GM12864 (cell line): ENCODE results near the gene PPP2R5A.

ENCODE experiments used
- DNase-seq: peaks from one replicate; pipeline ENCODE4 v3.0.0-alpha.2; 2011; ENCODE audit warnings: low read depth
- H3K4me3 ChIP-seq: 2 replicates; pipeline ENCODE4 v1.5.1; 2011; ENCODE audit warnings: mild to moderate bottlenecking, low read depth, low read length, control low read depth
- CTCF ChIP-seq: IDR thresholded peaks from 2 replicates; pipeline ENCODE4 v1.5.1; 2011; ENCODE audit warnings: low read depth, mild to moderate bottlenecking, moderate library complexity, low read length, control low read depth, inconsistent platforms; ENCODE audit errors: missing control alignments

The PPP2R5A gene

GRCh38 chr1:212255705-212256307 is 29.4 kb upstream of the PPP2R5A start:
- TF ChIP-seq CTCF: no peak
- H3K4me3 ChIP-seq: no peak overlapping the region
- DNase-seq: no peak

- peak; percentile 5 for DNase-seq
- no peak for TF ChIP-seq CTCF
- H3K4me3 ChIP-seq: no peak overlapping the region
These were observed 28.8 kb upstream of the PPP2R5A start for GRCh38 chr1:212256369-212256768.

GRCh38 chr1:212257157-212257556 is 28.1 kb upstream of the PPP2R5A start:
- H3K4me3 ChIP-seq: no peak overlapping the region
- TF ChIP-seq CTCF: no peak
- DNase-seq: no peak

- TF ChIP-seq CTCF: no peak
- H3K4me3 ChIP-seq: no peak overlapping the region
- no peak for DNase-seq
These were observed 25.3 kb upstream of the PPP2R5A start for GRCh38 chr1:212259693-212260480.

- TF ChIP-seq CTCF: no peak
- no peak overlapping the region for H3K4me3 ChIP-seq
- no peak for DNase-seq
These were observed 24.5 kb upstream of the PPP2R5A start for GRCh38 chr1:212260557-212261355.

GRCh38 chr1:212261361-212261929 is 23.8 kb upstream of the PPP2R5A start:
- no peak for TF ChIP-seq CTCF
- no peak overlapping the region for H3K4me3 ChIP-seq
- no peak for DNase-seq
